Hepatocyte (in vitro differentiated cells): Measurements from ENCODE around the gene ZNF407. TPM values are rescaled to one million over a fixed set of nuclear protein-coding genes. Genes with fewer than 3 reads are reported as not detected.

ENCODE experiments used
- DNase-seq: peaks from one replicate; pipeline ENCODE4 v3.0.0-alpha.2; 2016; ENCODE audit warnings: low spot score
- H2AFZ ChIP-seq: fragments of 200-600 bp; sonication (generic); 2 replicates; pipeline ENCODE4 v1.6.0; 2016; ENCODE audit warnings: antibody characterized with exemption, mild to moderate bottlenecking
- H3K27ac ChIP-seq: fragments of 200-600 bp; sonication (generic); 2 replicates; pipeline ENCODE4 v1.5.1; 2016; ENCODE audit warnings: mild to moderate bottlenecking
- H3K27me3 ChIP-seq: fragments of 200-600 bp; sonication (generic); 2 replicates; pipeline ENCODE4 v1.6.1; 2016
- H3K36me3 ChIP-seq: fragments of 200-600 bp; sonication (generic); replicated peaks from 2 replicates; pipeline ENCODE4 v1.5.1; 2016; ENCODE audit warnings: low read depth; ENCODE audit not compliant: insufficient read depth
- H3K4me1 ChIP-seq: fragments of 200-600 bp; sonication (generic); 2 replicates; pipeline ENCODE4 v1.5.1; 2016; ENCODE audit warnings: mild to moderate bottlenecking, moderate library complexity; ENCODE audit not compliant: insufficient read depth
- H3K4me2 ChIP-seq: fragments of 200-600 bp; sonication (generic); 2 replicates; pipeline ENCODE4 v1.6.0; 2016
- H3K4me3 ChIP-seq: fragments of 200-600 bp; sonication (generic); 2 replicates; pipeline ENCODE4 v1.5.1; 2016; ENCODE audit warnings: mild to moderate bottlenecking
- H3K79me2 ChIP-seq: fragments of 200-600 bp; sonication (generic); 2 replicates; pipeline ENCODE4 v1.6.0; 2017; ENCODE audit warnings: mild to moderate bottlenecking
- H3K9me2 ChIP-seq: fragments of 200-600 bp; sonication (generic); replicated peaks from 2 replicates; pipeline ENCODE4 v1.6.0; 2017; ENCODE audit warnings: mild to moderate bottlenecking; ENCODE audit not compliant: insufficient read depth
- H3K9me3 ChIP-seq: fragments of 200-600 bp; sonication (generic); 2 replicates; pipeline ENCODE4 v1.5.1; 2016; ENCODE audit warnings: low read depth, mild to moderate bottlenecking
- H4K20me1 ChIP-seq: fragments of 200-600 bp; sonication (generic); 2 replicates; pipeline ENCODE4 v1.6.0; 2016; ENCODE audit warnings: mild to moderate bottlenecking; ENCODE audit not compliant: insufficient read depth, poor library complexity, severe bottlenecking
- EZH2 ChIP-seq: fragments of 200-600 bp; sonication (generic); IDR thresholded peaks from 2 replicates; pipeline ENCODE4 v1.6.1; 2016; ENCODE audit warnings: antibody characterized with exemption, mild to moderate bottlenecking, borderline replicate concordance
- EZH2phosphoT487 ChIP-seq: fragments of 200-600 bp; sonication (generic); IDR thresholded peaks from one replicate; pipeline ENCODE4 v1.6.1; 2018; ENCODE audit warnings: antibody characterized with exemption, mild to moderate bottlenecking, low read depth, moderate library complexity; ENCODE audit not compliant: unreplicated experiment, severe bottlenecking
- WGBS: methylation state at CpG from one replicate; pipeline ENCODE4 v1.1.6; 2016; ENCODE audit warnings: low lambda C conversion rate; ENCODE audit errors: missing lambda C conversion rate; 5-methylcytosine and 5-hydroxymethylcytosine counted together
- polyA plus RNA-seq: library from polyadenylated mRNA; unstranded; fragments of >200 nt; fragmentation: Nextera tagmentation; extraction: Ambion mirVana; gene quantifications from 2 replicates; pipeline ENCODE4 v1.2.1, GENCODE V29; 2016
- total RNA-seq: library from RNA; depleted of rRNA; stranded (reverse); fragments of >200 nt; gene quantifications from 2 replicates; pipeline ENCODE4 v1.2.3, GENCODE V29; 2014
- TF ChIP-seq, protein P1 (sequence below): fragments of 200-600 bp; sonication (generic); IDR thresholded peaks from 2 replicates; pipeline ENCODE4 v1.5.1; 2016; ENCODE audit warnings: antibody characterized with exemption, mild to moderate bottlenecking; ENCODE audit not compliant: poor library complexity

ZNF407 gene
- total and polyA plus RNA-seq, 2 experiments from 2014 or later = 3.2 to 12.4 TPM

GRCh38 chr18:74748809-74749208 is 151.1 kb downstream of the ZNF407 start:
- H2AFZ ChIP-seq = no peak overlapping the region
- H3K79me2 ChIP-seq = no peaks in the 10 kb centered on the region
- H3K9me3 ChIP-seq = no peaks in the 10 kb centered on the region
- no peaks in the 10 kb centered on the region for H3K36me3 ChIP-seq
- no peak overlapping the region for H3K27ac ChIP-seq
- H3K27me3 ChIP-seq = no peaks in the 10 kb centered on the region
- no peaks in the 10 kb centered on the region for H4K20me1 ChIP-seq
- no peak overlapping the region for H3K4me3 ChIP-seq
- no peaks in the 10 kb centered on the region for H3K4me1 ChIP-seq
- 93% methylated on average over 4 of the region's 4 CpGs for WGBS
- no peak for DNase-seq
- no peak for TF ChIP-seq EZH2
- no peak overlapping the region for H3K4me2 ChIP-seq
- no peaks in the 10 kb centered on the region for H3K9me2 ChIP-seq

DNA sequence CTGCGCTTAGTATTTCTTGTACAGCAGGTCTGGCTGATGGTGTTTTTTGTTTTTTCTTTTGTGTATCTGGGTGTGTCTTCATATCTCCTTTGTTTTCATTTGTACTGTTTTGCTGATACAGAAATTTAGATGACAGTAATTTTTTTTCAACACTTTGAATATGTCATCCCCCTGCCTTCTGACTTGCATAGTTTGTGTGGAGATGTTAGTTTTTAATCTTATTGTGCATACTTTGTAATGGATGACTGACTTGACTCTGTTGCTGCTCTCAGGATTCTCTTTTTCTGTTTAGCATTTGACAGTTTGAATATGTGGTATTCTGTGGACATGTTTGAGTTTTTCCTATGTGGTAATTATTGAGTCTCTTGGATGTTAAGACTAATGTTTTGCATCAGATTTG is 161.3 kb downstream of the ZNF407 start:
- Histone ChIP-seq H3K27ac (no peak overlapping the region), H4K20me1 (no peaks in the 10 kb centered on the region), H3K36me3 (no peaks in the 10 kb centered on the region), H3K79me2 (no peaks in the 10 kb centered on the region), H3K9me3 (no peaks in the 10 kb centered on the region), H3K4me1 (no peaks in the 10 kb centered on the region), H3K4me2 (no peak overlapping the region), H3K4me3 (no peak overlapping the region), H2AFZ (no peak overlapping the region), H3K9me2 (no peaks in the 10 kb centered on the region), H3K27me3 (no peaks in the 10 kb centered on the region)
- TF ChIP-seq EZH2phosphoT487 (no peak), EZH2 (no peak)
- TF ChIP-seq, protein P1, sequence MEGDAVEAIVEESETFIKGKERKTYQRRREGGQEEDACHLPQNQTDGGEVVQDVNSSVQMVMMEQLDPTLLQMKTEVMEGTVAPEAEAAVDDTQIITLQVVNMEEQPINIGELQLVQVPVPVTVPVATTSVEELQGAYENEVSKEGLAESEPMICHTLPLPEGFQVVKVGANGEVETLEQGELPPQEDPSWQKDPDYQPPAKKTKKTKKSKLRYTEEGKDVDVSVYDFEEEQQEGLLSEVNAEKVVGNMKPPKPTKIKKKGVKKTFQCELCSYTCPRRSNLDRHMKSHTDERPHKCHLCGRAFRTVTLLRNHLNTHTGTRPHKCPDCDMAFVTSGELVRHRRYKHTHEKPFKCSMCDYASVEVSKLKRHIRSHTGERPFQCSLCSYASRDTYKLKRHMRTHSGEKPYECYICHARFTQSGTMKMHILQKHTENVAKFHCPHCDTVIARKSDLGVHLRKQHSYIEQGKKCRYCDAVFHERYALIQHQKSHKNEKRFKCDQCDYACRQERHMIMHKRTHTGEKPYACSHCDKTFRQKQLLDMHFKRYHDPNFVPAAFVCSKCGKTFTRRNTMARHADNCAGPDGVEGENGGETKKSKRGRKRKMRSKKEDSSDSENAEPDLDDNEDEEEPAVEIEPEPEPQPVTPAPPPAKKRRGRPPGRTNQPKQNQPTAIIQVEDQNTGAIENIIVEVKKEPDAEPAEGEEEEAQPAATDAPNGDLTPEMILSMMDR = no peak
- no peak for DNase-seq
- 100% methylated on average over 1 of the region's 1 CpG for WGBS

DNA sequence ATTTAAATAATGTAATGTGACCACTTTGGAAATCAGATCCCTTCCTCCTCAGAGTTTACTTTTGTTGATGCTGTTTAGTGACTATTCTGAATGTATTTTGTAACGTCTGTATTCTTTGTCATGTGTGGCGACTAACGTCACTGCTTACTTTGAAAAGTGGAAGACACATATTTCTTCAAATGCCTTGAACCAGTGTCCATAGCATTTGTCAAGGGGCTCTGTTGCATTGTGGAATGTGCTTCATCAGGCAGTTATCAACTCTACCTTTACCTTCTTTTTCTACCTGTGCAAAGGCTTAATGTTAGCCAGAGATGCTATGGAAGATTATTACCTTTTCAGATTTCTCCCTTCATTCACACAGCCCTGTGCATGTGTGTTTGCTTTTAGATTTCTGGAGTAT is 162.4 kb downstream of the ZNF407 start:
- Histone ChIP-seq H4K20me1 (no peaks in the 10 kb centered on the region), H3K9me2 (no peaks in the 10 kb centered on the region), H3K4me2 (no peak overlapping the region), H3K4me3 (no peak overlapping the region), H2AFZ (no peak overlapping the region), H3K9me3 (no peaks in the 10 kb centered on the region), H3K4me1 (no peaks in the 10 kb centered on the region), H3K36me3 (no peaks in the 10 kb centered on the region), H3K27me3 (no peaks in the 10 kb centered on the region), H3K27ac (no peak overlapping the region), H3K79me2 (no peaks in the 10 kb centered on the region)
- DNase-seq = no peak
- WGBS = 91% methylated on average over 3 of the region's 3 CpGs
- TF ChIP-seq, protein P1 = no peak
- TF ChIP-seq EZH2phosphoT487 (no peak), EZH2 (no peak)

DNA sequence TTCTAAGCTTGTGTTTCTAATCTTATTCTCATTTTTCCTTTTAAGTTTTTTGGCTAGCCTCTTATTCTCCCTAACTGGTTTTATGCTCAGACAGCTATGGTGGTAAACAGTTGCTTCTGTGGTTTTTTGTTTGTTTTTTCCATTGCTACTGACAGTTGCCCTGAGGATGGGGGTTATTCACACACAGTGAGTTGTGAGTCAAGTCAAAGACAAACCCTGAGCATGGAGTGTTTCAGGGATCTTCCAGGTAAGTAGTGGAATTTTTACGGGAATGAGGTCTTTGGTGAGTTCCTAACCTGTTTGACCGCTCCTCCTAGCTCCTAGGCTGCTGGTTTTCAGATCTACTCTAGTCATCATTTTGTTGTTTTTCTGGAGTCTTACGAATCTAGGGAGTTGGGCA is 162.8 kb downstream of the ZNF407 start:
- Histone ChIP-seq H3K27me3 (no peaks in the 10 kb centered on the region), H3K9me2 (no peaks in the 10 kb centered on the region), H3K79me2 (no peaks in the 10 kb centered on the region), H3K36me3 (no peaks in the 10 kb centered on the region), H3K4me2 (no peak overlapping the region), H3K4me1 (no peaks in the 10 kb centered on the region), H4K20me1 (no peaks in the 10 kb centered on the region), H3K27ac (no peak overlapping the region), H3K9me3 (no peaks in the 10 kb centered on the region), H2AFZ (no peak overlapping the region), H3K4me3 (no peak overlapping the region)
- TF ChIP-seq EZH2phosphoT487 (no peak), EZH2 (no peak)
- TF ChIP-seq, protein P1 = no peak
- 68% methylated on average over 3 of the region's 3 CpGs for WGBS
- DNase-seq = no peak
